CD4-positive, alpha-beta T cell treated with Interleukin-15 for 4 hours (primary cell): ENCODE results near the gene PRRC2A.

Source experiments
- DNase-seq: peaks from one replicate; pipeline ENCODE4 v3.0.0-alpha.2; 2020; ENCODE audit warnings: low spot score

PRRC2A gene

GRCh38 chr6:31624070-31624469 lies 3.6 kb downstream of the PRRC2A start:
- DNase-seq: no peak

DNA sequence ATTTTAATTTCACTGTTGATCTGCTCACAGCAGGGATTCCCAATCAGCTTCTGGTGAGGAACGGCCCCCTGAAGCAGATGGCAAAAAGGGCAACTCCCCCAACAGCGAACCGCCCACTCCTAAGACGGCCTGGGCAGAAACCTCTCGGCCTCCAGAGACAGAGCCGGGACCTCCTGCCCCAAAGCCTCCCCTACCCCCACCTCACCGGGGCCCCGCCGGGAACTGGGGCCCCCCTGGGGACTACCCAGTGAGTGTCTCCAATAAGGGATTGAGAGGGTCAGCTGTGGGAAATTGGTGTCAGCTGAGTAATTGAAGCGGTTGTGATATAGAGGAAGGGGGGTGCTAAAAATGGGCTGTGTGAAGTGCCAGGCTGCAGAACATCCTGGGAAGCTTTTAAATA lies 6.4 kb downstream of the PRRC2A start:
- no peak for DNase-seq

- DNase-seq: no peak
Measured at GRCh38 chr6:31627690-31628287, 7.3 kb downstream of the PRRC2A start.

- DNase-seq: no peak
Measured at GRCh38 chr6:31629014-31629413, 8.5 kb downstream of the PRRC2A start.

- no peak for DNase-seq
Measured at GRCh38 chr6:31630177-31630934, 9.8 kb downstream of the PRRC2A start.

DNA sequence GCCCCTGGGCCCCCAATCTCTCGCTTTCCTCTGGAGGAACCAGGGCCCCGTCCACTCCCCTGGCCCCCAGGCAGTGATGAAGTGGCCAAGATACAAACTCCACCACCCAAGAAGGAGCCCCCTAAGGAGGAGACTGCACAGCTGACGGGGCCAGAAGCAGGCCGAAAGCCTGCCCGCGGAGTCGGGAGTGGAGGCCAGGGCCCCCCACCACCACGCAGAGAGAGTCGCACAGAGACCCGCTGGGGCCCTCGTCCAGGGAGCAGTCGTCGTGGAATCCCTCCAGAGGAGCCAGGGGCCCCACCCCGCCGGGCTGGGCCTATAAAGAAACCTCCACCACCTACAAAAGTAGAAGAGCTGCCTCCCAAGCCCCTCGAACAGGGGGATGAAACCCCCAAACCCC lies 10.7 kb downstream of the PRRC2A start:
- no peak for DNase-seq

DNA sequence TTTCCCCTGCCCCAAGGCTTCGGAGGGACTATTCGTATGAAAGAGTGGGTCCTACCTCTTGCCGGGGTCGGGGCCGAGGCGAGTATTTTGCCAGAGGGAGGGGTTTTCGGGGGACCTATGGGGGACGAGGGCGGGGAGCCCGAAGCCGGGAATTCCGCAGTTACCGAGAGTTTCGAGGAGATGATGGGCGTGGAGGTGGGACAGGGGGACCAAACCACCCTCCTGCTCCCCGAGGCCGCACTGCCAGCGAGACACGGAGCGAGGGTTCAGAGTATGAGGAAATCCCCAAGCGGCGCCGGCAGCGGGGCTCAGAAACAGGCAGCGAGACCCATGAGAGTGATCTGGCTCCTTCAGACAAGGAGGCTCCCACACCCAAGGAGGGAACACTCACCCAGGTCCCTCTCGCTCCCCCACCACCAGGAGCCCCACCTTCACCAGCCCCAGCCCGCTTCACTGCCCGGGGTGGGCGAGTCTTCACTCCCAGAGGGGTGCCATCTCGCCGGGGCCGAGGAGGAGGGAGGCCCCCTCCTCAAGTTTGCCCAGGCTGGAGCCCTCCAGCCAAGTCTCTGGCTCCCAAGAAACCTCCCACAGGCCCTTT lies 11.3 kb downstream of the PRRC2A start:
- no peak for DNase-seq

DNA sequence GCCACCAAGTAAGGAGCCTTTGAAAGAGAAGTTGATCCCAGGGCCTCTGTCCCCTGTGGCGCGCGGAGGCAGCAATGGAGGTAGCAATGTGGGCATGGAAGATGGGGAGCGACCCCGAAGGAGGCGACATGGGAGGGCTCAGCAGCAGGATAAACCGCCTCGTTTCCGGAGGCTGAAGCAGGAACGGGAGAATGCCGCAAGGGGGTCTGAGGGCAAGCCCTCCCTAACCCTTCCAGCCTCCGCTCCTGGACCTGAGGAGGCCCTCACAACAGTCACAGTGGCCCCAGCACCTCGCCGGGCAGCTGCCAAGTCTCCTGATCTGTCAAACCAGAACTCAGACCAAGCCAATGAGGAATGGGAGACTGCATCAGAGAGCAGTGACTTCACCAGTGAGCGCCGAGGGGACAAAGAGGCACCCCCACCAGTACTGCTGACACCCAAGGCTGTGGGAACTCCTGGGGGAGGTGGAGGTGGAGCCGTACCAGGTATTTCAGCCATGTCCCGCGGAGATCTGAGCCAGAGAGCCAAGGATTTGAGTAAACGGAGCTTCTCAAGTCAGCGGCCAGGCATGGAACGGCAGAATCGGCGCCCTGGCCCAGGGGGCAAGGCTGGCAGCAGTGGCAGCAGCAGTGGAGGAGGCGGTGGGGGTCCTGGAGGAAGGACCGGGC lies 11.9 kb downstream of the PRRC2A start:
- DNase-seq: no peak

GRCh38 chr6:31633447-31633846 lies 12.9 kb downstream of the PRRC2A start:
- no peak for DNase-seq

DNA sequence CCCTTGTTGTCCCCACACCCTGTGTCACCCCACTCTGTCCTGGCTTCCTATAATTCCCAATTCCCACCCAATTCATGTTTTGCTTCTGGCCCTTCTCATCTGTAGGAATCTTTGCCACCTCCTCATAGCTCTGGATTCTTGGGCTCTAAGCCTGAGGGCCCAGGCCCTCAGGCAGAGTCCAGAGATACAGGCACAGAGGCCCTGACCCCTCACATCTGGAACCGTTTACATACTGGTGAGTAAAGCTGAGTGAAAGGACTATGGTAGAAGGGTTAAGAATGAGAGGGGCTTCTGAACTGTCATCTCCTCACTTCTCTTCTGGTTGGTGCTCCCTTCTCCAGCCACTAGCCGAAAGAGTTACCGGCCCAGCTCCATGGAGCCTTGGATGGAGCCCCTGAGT lies 13.6 kb downstream of the PRRC2A start:
- no peak for DNase-seq

DNA sequence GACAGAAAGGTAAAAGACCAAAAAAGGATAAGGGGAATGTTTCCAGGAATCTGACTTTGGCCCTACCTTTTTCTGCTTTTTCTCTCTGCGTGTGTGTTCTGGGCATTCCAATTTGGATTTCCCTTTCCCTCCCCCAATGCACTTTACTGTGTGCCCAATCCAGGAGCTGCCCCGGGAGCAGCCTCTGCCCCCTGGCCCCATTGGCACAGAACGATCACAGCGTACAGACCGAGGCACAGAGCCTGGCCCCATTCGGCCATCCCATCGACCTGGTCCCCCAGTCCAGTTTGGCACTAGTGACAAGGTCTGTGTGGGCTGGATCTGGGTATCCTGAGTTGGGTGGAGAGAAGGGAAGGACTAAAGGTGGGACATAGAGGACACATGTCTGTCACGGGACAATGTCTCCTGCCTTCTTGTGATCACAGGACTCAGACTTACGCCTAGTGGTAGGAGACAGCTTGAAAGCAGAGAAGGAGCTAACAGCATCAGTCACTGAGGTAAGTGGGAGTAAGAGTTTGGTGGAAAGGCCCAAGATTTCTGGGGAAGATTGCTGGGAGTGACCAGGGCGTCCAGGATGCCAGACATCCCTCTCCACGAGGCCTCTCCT lies 14.6 kb downstream of the PRRC2A start:
- DNase-seq: no peak

DNA sequence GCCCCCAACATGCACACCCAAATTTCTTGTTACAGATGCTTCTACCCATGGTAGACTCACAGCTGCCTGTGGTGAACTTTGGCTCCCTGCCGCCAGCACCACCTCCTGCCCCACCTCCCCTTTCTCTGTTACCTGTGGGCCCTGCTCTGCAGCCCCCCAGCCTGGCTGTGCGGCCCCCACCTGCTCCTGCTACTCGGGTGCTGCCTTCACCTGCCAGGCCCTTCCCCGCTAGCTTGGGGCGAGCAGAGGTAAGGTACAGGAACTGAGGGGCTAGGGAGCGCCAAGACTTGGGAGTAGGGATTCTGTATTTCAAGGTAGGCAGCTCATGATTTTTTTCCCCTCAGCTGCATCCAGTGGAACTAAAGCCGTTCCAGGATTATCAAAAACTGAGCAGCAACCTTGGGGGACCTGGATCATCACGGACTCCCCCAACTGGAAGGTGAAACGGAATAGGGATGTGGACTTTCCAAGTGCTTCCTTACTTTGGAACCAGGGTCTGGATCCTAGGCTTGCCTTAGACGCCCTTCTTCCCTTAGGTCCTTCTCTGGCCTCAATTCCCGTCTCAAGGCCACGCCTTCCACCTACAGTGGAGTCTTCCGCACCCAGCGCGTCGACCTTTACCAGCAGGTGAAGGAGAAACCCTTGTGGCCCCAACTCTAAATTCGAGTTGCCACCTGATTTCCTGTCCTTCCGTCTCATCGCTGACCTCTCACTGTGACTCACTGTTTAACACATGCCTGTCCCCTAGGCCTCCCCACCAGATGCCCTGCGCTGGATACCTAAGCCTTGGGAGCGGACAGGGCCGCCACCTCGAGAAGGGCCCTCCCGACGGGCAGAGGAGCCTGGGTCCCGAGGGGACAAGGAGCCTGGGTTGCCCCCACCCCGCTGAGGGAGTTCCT lies 16.4 kb downstream of the PRRC2A start:
- no peak for DNase-seq

GRCh38 chr6:31639043-31639442 lies 18.5 kb downstream of the PRRC2A start:
- DNase-seq: no peak

DNA sequence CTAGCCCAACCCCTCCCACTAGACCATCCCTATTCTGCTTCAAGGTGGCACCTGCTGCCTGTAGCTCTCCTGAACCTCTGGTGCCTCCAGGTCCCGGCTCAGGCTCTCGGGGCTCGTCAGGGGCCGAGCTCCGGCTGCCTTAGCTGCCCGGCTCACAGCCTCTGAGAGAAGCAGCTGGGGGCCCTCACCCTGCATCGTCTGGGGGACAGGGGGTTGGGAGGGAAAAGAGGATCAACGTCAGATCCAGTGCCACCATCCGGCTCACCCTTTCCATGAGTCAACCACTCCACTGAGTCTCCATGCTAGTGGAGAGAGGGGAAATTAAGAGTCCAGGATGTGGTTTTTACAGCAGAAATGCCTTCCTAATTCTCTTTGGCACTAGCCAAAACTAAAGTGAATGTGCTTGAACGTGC lies 18.9 kb downstream of the PRRC2A start:
- DNase-seq: no peak

DNA sequence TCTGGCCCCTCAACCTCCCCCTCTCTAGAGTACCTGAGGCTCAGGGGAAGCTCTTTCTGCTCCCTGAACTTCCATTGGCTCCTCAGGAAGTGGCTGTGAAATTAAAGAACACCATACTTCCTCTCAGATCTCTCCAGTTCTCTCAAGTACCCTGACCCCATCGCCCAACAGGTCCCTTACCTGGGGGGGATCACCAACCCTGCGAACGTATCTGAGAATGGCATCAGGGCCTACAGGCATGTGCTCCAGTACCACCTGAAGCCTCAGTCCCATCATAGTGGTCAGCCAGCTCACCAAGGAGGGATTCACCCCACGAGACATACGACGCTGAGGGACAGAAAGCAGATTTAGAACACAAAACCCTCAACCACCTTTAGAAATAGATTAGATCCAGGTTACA lies 20.1 kb downstream of the PRRC2A start:
- DNase-seq: no peak

DNA sequence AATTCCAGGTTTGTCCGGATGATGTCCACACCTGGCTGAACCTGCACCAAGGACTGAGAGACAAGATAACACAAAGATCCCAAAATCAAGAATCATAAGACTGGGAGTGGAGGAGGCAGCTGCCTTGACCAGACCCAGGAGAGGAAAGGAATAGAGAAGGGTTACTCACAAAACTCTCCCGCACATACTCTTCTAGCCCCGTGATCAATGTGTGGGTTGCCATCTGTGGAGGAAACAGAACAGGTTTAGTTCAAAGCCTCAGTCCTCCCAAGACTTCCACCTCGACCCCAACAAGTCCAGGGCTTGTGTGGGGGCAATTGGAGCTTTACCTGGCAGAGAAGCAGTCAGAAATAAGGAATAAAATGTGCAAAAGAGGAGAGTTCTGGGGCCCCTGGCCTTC lies 20.9 kb downstream of the PRRC2A start:
- no peak for DNase-seq

DNA sequence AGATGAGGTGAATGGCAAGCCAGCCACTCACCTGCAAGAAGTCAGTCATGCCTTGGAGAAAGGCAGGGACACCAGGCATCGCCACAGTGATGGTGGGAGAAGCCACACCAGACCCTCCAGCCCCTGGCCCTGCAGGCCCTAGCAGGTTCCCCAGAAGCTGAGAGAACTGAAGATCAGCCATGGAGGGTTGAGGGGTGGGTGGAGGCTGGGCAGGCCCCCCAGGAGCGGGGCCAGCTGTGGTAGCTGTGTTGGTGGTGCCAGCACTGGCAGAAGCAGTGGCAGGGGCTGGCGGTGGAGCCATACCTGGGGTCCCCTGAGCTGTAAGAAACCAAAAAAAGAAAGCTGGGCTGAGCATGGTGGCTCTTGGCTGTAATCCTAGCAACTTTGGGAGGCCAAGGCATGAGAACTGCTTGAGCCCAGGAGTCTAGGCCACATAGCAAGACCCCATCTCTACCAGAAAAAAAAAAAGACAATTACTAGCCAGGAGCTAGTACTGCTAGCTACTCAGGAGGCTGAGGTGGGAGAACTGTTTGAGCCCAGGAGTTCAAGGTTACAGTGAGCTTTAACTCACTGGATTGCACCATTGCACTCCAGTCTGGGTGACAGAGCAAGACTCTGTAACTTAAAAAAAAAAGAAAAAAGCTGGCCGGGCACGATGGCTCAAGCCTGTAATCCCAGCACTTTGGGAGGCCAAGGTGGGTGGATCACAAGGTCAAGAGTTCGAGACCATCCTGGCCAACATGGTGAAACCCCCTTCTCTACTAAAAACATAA lies 22.5 kb downstream of the PRRC2A start:
- DNase-seq: no peak

- DNase-seq: no peak
Measured at GRCh38 chr6:31643818-31644454, 23.4 kb downstream of the PRRC2A start.

- no peak for DNase-seq
Measured at GRCh38 chr6:31645325-31645724, 24.8 kb downstream of the PRRC2A start.

GRCh38 chr6:31651602-31652191 lies 31.2 kb downstream of the PRRC2A start:
- DNase-seq: no peak
